Endodermal cell (in vitro differentiated cells): ENCODE measurements around the gene ASTN2. TPM values are rescaled to one million over a fixed set of nuclear protein-coding genes. Genes with fewer than 3 reads are reported as not detected.

Source experiments
- DNase-seq: peaks from one replicate; pipeline ENCODE4 v3.0.0-alpha.2; 2017
- H3K27ac ChIP-seq: 2 replicates; pipeline ENCODE4 v1.5.1; 2013; ENCODE audit warnings: mild to moderate bottlenecking, low read depth, low read length, moderate library complexity
- H3K27me3 ChIP-seq: 2 replicates; pipeline ENCODE4 v1.6.1; 2013; ENCODE audit warnings: mild to moderate bottlenecking, low read length, moderate library complexity; ENCODE audit not compliant: insufficient read depth, control insufficient read depth, poor library complexity, severe bottlenecking
- H3K36me3 ChIP-seq: 2 replicates; pipeline ENCODE4 v1.7.0; 2013; ENCODE audit warnings: mild to moderate bottlenecking, low read length, moderate library complexity; ENCODE audit not compliant: control insufficient read depth, insufficient read depth
- H3K4me1 ChIP-seq: one replicate; pipeline ENCODE4 v1.7.0; 2013; ENCODE audit warnings: low read length; ENCODE audit not compliant: control insufficient read depth, insufficient read depth
- H3K4me3 ChIP-seq: 2 replicates; pipeline ENCODE4 v1.5.1; 2013; ENCODE audit warnings: mild to moderate bottlenecking, low read length, moderate library complexity
- H3K9ac ChIP-seq: 2 replicates; pipeline ENCODE4 v1.6.1; 2013; ENCODE audit warnings: mild to moderate bottlenecking, low read length, moderate library complexity; ENCODE audit not compliant: poor library complexity, severe bottlenecking; ENCODE audit errors: extremely low read depth
- H3K9me3 ChIP-seq: 2 replicates; pipeline ENCODE4 v1.6.1; 2013; ENCODE audit warnings: mild to moderate bottlenecking, low read length, moderate library complexity; ENCODE audit not compliant: control insufficient read depth
- H3K27ac Mint-ChIP-seq: 2 replicates; pipeline ENCODE4 v1.8.0; 2020; ENCODE audit warnings: mixed read lengths
- H3K27me3 Mint-ChIP-seq: 2 replicates; pipeline ENCODE4 v1.8.0; 2021; ENCODE audit warnings: mild to moderate bottlenecking, mixed read lengths; ENCODE audit not compliant: insufficient read depth
- H3K36me3 Mint-ChIP-seq: 2 replicates; pipeline ENCODE4 v1.8.0; 2020; ENCODE audit warnings: low read depth, mixed read lengths
- H3K4me1 Mint-ChIP-seq: 2 replicates; pipeline ENCODE4 v1.8.0; 2020; ENCODE audit warnings: mixed read lengths
- H3K4me3 Mint-ChIP-seq: 2 replicates; pipeline ENCODE4 v1.8.0; 2020; ENCODE audit warnings: mild to moderate bottlenecking, moderate library complexity, mixed read lengths
- H3K9me3 Mint-ChIP-seq: 2 replicates; pipeline ENCODE4 v1.8.0; 2020; ENCODE audit warnings: mild to moderate bottlenecking, mixed read lengths
- WGBS, 2 experiments: methylation state at CpG; one replicate each; pipeline versions ENCODE4 v1.1.5 to v1.1.7; 2013; ENCODE audit warnings: missing lambda C conversion rate in 2 of 2, mixed read lengths in 1 of 2; ENCODE audit not compliant: insufficient coverage in 1 of 2, insufficient read length in 1 of 2; 5-methylcytosine and 5-hydroxymethylcytosine counted together
- total RNA-seq, 2 donors: library from RNA; stranded (reverse); fragmentation: NEBNext Ultra II Directional in 1 of 2; extraction: Animal tissue kit (Norgen Biotek cat#: 25700) in 1 of 2; gene quantifications; 2 replicates in 1 of 2; 3 replicates in 1 of 2; pipeline ENCODE4 v1.2.1, GENCODE V29; 2021
- TF ChIP-seq, protein P1 (sequence below): fragments of 200-600 bp; sonication (generic); conservative IDR thresholded peaks from 2 replicates; pipeline ENCODE4 v1.5.0; 2021; ENCODE audit warnings: antibody characterized with exemption, mild to moderate bottlenecking

Gene ASTN2
- total RNA-seq, 2 donors from 2014 or later, result 8.9 to 10.4 TPM

DNA sequence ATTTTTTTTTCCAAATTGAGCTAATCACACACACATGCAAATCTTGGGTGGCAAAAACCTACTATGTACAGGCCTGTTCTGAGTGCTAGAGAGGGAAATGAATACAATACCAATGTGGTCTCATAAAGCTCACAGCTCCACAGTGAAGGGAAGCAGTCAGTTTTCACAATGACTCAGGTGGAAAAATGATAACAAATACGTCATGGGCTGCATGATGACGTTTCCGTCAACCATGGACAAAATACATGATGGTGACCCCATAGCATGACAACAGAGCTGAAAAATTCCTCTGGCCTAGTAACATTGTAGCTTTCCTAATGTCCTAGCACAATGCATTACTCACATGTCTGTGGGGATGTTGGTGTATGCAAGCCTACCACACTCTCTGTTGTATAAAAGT lies 475.2 kb downstream of the ASTN2 start:
- Mint-ChIP-seq H3K36me3 (no peaks in the 10 kb centered on the region), H3K4me3 (no peak overlapping the region), H3K4me1 (peaks cover 11% of the 10 kb centered on the region), H3K27me3 (no peaks in the 10 kb centered on the region), H3K27ac (no peak overlapping the region), H3K9me3 (no peaks in the 10 kb centered on the region)
- H3K4me3 ChIP-seq, result no peak overlapping the region
- WGBS, 2 experiments, result 91 to 96% methylated on average over 3 of the region's 3 CpGs
- TF ChIP-seq, protein P1, sequence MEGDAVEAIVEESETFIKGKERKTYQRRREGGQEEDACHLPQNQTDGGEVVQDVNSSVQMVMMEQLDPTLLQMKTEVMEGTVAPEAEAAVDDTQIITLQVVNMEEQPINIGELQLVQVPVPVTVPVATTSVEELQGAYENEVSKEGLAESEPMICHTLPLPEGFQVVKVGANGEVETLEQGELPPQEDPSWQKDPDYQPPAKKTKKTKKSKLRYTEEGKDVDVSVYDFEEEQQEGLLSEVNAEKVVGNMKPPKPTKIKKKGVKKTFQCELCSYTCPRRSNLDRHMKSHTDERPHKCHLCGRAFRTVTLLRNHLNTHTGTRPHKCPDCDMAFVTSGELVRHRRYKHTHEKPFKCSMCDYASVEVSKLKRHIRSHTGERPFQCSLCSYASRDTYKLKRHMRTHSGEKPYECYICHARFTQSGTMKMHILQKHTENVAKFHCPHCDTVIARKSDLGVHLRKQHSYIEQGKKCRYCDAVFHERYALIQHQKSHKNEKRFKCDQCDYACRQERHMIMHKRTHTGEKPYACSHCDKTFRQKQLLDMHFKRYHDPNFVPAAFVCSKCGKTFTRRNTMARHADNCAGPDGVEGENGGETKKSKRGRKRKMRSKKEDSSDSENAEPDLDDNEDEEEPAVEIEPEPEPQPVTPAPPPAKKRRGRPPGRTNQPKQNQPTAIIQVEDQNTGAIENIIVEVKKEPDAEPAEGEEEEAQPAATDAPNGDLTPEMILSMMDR, result no peak
- no peaks in the 10 kb centered on the region for H3K9me3 ChIP-seq
- no peak overlapping the region for H3K27ac ChIP-seq
- DNase-seq, result no peak
- no peaks in the 10 kb centered on the region for H3K4me1 ChIP-seq
- H3K27me3 ChIP-seq, result no peaks in the 10 kb centered on the region
- H3K36me3 ChIP-seq, result no peaks in the 10 kb centered on the region
- no peak overlapping the region for H3K9ac ChIP-seq

DNA sequence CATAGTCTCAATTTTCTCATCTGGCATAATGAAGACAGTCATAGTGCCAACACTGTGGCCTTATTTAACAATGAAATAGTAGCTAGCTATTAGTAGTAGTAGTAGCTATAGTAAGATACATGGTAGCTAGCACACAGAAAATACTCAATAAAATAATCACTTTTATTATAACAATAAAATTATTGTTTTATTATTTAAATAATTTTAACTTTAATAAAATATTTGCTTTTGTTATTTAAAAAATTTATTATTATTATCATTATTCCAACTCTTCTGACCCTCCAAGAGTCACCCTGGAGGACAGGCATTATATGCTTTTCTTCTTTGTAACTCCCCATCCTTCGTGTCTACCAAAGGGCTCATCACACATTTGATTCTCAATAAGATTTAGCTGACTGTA lies 475.7 kb downstream of the ASTN2 start:
- Histone ChIP-seq H3K27ac (no peak overlapping the region), H3K4me3 (no peak overlapping the region), H3K4me1 (no peaks in the 10 kb centered on the region), H3K9ac (no peak overlapping the region), H3K27me3 (no peaks in the 10 kb centered on the region), H3K9me3 (no peaks in the 10 kb centered on the region), H3K36me3 (no peaks in the 10 kb centered on the region)
- no peak for DNase-seq
- TF ChIP-seq, protein P1, result no peak
- Mint-ChIP-seq H3K4me3 (no peak overlapping the region), H3K4me1 (peaks cover 13% of the 10 kb centered on the region), H3K27me3 (no peaks in the 10 kb centered on the region), H3K27ac (no peak overlapping the region), H3K36me3 (no peaks in the 10 kb centered on the region), H3K9me3 (no peaks in the 10 kb centered on the region)
- WGBS, 2 experiments, result 97 to 100% methylated on average over 1 of the region's 1 CpG

DNA sequence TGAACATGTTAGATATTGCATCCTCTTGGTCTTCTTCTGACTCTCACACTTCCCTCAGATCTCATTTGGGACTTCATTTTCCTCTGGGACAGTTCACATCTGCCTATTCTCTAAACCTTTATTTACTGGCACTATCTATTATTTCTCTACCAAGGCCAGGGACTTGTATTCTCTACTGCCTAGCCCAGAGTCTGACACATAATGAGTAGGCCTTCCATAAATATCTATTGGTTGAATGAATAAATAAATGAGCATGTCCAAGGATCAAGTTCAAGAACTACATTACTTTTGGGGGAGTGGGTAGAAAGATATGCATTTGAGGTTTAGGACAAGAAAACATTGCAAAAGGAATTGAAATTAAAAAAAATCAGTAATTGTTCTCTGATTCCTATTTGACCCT lies 477.5 kb downstream of the ASTN2 start:
- Mint-ChIP-seq H3K27me3 (no peaks in the 10 kb centered on the region), H3K27ac (no peak overlapping the region), H3K4me1 (peaks cover 17% of the 10 kb centered on the region), H3K36me3 (no peaks in the 10 kb centered on the region), H3K9me3 (no peaks in the 10 kb centered on the region), H3K4me3 (no peak overlapping the region)
- no peak for DNase-seq
- Histone ChIP-seq H3K27ac (no peak overlapping the region), H3K27me3 (no peaks in the 10 kb centered on the region), H3K36me3 (no peaks in the 10 kb centered on the region), H3K9ac (no peak overlapping the region), H3K9me3 (no peaks in the 10 kb centered on the region), H3K4me3 (no peak overlapping the region), H3K4me1 (no peaks in the 10 kb centered on the region)
- TF ChIP-seq, protein P1, result no peak
